22Rv1 (cell line): ENCODE measurements around the gene CAMK2B.

ENCODE experiments used
- H3K27ac ChIP-seq: fragments of 450-650 bp; 2 replicates; pipeline ENCODE4 v1.5.1; 2017
- ZFX ChIP-seq: fragments of 450-650 bp; IDR thresholded peaks from 2 replicates; pipeline ENCODE4 v1.6.1; 2017; ENCODE audit warnings: antibody characterized with exemption, borderline replicate concordance
- TF ChIP-seq, protein P1 (sequence below): fragments of 450-650 bp; IDR thresholded peaks from 2 replicates; pipeline ENCODE4 v1.5.1; 2017; ENCODE audit warnings: mild to moderate bottlenecking

The CAMK2B gene

GRCh38 chr7:44367475-44368043, 42.2 kb upstream of the CAMK2B start:
- no peak overlapping the region for H3K27ac ChIP-seq
- TF ChIP-seq, protein P1, sequence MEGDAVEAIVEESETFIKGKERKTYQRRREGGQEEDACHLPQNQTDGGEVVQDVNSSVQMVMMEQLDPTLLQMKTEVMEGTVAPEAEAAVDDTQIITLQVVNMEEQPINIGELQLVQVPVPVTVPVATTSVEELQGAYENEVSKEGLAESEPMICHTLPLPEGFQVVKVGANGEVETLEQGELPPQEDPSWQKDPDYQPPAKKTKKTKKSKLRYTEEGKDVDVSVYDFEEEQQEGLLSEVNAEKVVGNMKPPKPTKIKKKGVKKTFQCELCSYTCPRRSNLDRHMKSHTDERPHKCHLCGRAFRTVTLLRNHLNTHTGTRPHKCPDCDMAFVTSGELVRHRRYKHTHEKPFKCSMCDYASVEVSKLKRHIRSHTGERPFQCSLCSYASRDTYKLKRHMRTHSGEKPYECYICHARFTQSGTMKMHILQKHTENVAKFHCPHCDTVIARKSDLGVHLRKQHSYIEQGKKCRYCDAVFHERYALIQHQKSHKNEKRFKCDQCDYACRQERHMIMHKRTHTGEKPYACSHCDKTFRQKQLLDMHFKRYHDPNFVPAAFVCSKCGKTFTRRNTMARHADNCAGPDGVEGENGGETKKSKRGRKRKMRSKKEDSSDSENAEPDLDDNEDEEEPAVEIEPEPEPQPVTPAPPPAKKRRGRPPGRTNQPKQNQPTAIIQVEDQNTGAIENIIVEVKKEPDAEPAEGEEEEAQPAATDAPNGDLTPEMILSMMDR, result no peak
- TF ChIP-seq ZFX, result no peak

DNA sequence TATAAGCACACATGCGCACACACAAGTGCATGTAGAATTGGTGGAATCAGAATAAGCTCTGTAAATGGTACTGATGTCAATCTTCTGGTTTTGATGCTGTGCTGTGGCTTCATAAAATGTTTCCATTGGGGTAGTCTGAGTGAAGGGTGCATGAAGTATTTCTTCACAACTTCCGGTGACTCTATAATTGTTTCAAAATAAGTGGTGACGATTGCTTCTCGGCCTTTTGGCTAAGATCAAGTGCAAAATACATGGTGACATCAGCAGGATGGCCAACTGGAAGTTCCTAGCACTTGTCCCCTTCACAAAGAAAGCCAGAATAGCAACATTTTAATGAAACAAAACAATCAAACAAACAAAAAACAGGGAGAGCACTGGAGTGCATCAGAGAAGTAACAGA, 41.6 kb upstream of the CAMK2B start:
- TF ChIP-seq, protein P1, result no peak
- no peak for TF ChIP-seq ZFX
- no peak overlapping the region for H3K27ac ChIP-seq

- TF ChIP-seq ZFX, result no peak
- TF ChIP-seq, protein P1, result no peak
Measured at GRCh38 chr7:44353668-44354067, 28.3 kb upstream of the CAMK2B start.

GRCh38 chr7:44348851-44349781, 23.7 kb upstream of the CAMK2B start:
- H3K27ac ChIP-seq, result no peak overlapping the region
- TF ChIP-seq ZFX, result no peak
- TF ChIP-seq, protein P1, result no peak

More at GRCh38 chr7:44353668-44354067, 28.3 kb upstream of the CAMK2B start:
- no peak overlapping the region for H3K27ac ChIP-seq

- H3K27ac ChIP-seq, result no peak overlapping the region
- TF ChIP-seq, protein P1, result peak; percentile 20; the same call in 1 of the 2 replicates
- no peak for TF ChIP-seq ZFX
Measured at GRCh38 chr7:44348300-44348699, 22.9 kb upstream of the CAMK2B start.

GRCh38 chr7:44347546-44348114, 22.2 kb upstream of the CAMK2B start:
- TF ChIP-seq ZFX, result no peak
- no peak overlapping the region for H3K27ac ChIP-seq

- no peak overlapping the region for H3K27ac ChIP-seq
- TF ChIP-seq, protein P1, result no peak
- TF ChIP-seq ZFX, result no peak
Measured at GRCh38 chr7:44346063-44346462, 20.7 kb upstream of the CAMK2B start.
